Measurements from ENCODE around the gene DENND6B. TPM values are rescaled to one million over a fixed set of nuclear protein-coding genes. Genes with fewer than 3 reads are reported as not detected.
A peak's percentile ranks its signal among the peaks of the same experiment; 100 is the strongest.

DENND6B gene
- total and polyA plus RNA-seq, 4 donors, result 0.86 to 1.2 (median 1.1) TPM

DNA sequence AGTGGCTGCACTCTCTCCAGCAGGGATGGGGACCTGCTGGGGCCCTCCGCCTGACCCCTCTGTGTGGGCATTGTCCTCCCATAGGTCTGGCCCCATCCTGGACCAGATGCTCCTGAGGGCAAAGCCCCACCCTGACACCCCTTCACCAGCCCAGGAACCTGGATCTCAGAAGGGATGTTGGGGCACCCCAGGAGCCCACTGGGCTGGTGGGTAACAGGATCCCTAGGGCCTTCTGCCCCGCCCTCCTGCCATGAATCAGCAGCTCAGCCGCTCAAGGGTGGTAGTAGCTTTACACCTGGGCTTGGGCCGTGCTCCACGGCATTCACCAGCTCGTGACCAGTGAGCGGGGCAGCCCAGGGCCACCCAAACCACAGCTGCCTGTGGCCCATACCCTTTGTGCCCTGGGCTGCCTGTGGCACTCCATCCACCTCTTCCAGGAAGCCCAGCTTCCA, 64.3 kb downstream of the DENND6B start:
- Histone ChIP-seq H3K27me3 (ENCODE audit: control insufficient read depth in 4 of 4, insufficient read depth in 4 of 4, low read length in 3 of 4) (no peaks in the 10 kb centered on the region), H3K4me1 (ENCODE audit: control insufficient read depth in 4 of 4, insufficient read depth in 4 of 4, low read length in 3 of 4) (peaks cover 15 to 35% (median 29%) of the 10 kb centered on the region in 4 donors), H3K36me3 (ENCODE audit: control insufficient read depth in 4 of 4, insufficient read depth in 3 of 4, low read depth in 1 of 4, low read length in 3 of 4) (no peaks in the 10 kb centered on the region), H3K4me3 (ENCODE audit: low read depth in 1 of 3, low read length in 3 of 3) (no peak overlapping the region), H3K27ac (ENCODE audit: low read depth in 1 of 2, low read length in 2 of 2) (no peak overlapping the region), H3K9ac (ENCODE audit: low read depth in 1 of 2, low read length in 2 of 2) (no peak overlapping the region), H3K9me3 (ENCODE audit: control insufficient read depth in 4 of 4, low read length in 3 of 4) (no peaks in the 10 kb centered on the region)
- DNase-seq (ENCODE audit: low spot score), result no peak
- TF ChIP-seq, protein P1, sequence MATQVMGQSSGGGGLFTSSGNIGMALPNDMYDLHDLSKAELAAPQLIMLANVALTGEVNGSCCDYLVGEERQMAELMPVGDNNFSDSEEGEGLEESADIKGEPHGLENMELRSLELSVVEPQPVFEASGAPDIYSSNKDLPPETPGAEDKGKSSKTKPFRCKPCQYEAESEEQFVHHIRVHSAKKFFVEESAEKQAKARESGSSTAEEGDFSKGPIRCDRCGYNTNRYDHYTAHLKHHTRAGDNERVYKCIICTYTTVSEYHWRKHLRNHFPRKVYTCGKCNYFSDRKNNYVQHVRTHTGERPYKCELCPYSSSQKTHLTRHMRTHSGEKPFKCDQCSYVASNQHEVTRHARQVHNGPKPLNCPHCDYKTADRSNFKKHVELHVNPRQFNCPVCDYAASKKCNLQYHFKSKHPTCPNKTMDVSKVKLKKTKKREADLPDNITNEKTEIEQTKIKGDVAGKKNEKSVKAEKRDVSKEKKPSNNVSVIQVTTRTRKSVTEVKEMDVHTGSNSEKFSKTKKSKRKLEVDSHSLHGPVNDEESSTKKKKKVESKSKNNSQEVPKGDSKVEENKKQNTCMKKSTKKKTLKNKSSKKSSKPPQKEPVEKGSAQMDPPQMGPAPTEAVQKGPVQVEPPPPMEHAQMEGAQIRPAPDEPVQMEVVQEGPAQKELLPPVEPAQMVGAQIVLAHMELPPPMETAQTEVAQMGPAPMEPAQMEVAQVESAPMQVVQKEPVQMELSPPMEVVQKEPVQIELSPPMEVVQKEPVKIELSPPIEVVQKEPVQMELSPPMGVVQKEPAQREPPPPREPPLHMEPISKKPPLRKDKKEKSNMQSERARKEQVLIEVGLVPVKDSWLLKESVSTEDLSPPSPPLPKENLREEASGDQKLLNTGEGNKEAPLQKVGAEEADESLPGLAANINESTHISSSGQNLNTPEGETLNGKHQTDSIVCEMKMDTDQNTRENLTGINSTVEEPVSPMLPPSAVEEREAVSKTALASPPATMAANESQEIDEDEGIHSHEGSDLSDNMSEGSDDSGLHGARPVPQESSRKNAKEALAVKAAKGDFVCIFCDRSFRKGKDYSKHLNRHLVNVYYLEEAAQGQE (IDR thresholded peaks at IDR 0.05), result no peak
- no peak for TF ChIP-seq YY1 (IDR thresholded peaks at IDR 0.05)
- no peak for TF ChIP-seq TAF1 (conservative IDR thresholded peaks at IDR 0.05)
- 73% methylated on average over 7 of the region's 7 CpGs for WGBS

DNA sequence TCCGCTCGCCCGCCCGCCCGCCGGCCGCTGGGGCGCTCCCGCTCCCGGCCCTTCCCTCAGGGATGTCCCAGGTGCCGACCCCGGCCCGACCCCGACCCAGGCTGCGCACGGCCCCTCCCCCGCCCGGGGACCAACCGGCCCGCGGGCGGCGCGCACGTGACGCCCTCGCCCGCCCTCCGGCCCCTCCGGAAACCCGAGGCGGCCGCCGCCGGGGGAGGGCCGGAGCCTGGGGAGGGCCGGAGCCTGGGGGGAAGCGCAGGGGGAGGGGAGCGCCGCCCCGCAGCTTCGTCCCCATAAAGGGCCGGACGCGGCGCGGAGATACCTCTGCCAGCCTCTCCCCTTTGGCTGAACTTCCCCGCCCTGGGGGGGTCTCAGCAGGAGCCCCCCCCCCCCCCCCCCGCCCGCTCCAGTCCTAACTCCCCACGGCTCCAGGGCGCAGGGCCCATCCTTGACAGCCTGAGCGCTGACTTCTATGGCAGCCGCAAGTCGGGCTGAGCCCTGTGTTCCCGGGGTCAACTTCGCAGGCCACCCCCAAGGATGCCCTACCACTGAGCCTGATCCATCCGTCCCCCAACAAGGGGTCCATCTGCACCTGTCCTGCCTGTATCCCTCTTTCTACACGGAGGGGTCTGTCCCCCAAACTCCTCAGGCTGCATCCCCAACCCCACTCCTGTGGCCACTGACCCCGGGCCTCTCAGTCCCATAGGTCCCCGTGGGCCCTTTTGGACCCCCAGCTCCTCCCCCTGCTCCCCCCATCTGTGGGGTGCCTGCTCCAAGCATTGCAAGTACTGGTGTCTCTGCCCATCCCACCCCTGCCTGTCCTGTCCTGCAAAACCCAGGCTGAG, 65.0 kb downstream of the DENND6B start, which contains the start of gene MAPK12:
Gene MAPK12 (minus strand): TSS at position 69 of the 845 bp plus-strand sequence. CDS start 174 bp downstream, outside the sequence.
- Histone ChIP-seq H3K4me3 (ENCODE audit: low read depth in 1 of 3, low read length in 3 of 3) (peak within 1 kb of the TSS in 1 of 3 donors; percentile 59), H3K27me3 (ENCODE audit: control insufficient read depth in 4 of 4, insufficient read depth in 4 of 4, low read length in 3 of 4) (no peaks in the 10 kb centered on the region), H3K9me3 (ENCODE audit: control insufficient read depth in 4 of 4, low read length in 3 of 4) (no peaks in the 10 kb centered on the region), H3K9ac (ENCODE audit: low read depth in 1 of 2, low read length in 2 of 2) (no peak within 1 kb of the TSS), H3K27ac (ENCODE audit: low read depth in 1 of 2, low read length in 2 of 2) (no peak within 1 kb of the TSS), H3K36me3 (ENCODE audit: control insufficient read depth in 4 of 4, insufficient read depth in 3 of 4, low read depth in 1 of 4, low read length in 3 of 4) (no peaks in the 10 kb centered on the region), H3K4me1 (ENCODE audit: control insufficient read depth in 4 of 4, insufficient read depth in 4 of 4, low read length in 3 of 4) (peaks cover 16 to 35% (median 29%) of the 10 kb centered on the region in 4 donors)
- DNase-seq (ENCODE audit: low spot score), result no peak
- WGBS, result 4% methylated on average over 61 of the region's 61 CpGs
- TF ChIP-seq, protein P1 (IDR thresholded peaks at IDR 0.05), result no peak
- TF ChIP-seq FOXA1 (IDR thresholded peaks at IDR 0.05) (no peak), FOXA2 (IDR thresholded peaks at IDR 0.05) (no peak)

DNA sequence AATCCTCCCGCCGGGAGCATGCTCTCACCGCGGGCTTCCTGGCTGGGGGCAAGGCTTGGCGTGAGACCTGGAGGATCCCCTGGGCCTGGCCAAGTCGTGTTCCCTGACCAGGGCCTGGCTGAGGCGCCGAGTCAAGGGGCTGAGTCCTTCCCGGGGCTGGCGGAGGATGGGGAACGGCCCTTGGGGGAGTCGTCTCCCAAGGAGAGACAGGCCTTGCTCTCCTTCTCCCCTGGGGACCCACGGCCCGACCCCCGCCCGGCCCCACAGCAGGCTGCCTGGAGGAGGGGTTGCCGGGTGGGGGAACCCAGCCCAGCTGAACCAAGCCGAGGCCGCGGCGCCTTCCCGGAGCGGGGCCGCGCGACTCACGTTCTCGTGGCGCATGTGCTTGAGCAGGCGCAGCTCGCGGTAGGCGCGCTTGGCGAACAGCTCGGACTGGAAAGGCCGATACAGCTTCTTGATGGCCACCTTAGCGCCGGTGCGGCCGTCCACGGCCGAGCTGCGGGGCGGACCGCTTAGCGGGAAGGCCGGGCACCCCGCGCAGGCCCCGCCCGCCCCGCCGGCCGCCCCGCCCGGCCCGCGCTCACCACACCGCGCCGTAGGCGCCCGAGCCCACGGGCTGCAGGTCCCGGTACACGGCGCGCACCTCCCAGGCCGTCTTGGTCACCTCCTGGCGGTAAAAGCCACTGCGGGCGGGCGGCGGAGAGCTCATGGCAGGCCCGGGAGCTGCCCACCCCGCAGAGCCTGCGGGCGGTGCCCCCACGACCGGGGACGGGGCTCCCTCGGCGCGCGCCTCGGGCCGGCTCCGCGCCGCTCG, 65.8 kb downstream of the DENND6B start:
- H3K4me3 ChIP-seq (ENCODE audit: low read depth in 1 of 3, low read length in 3 of 3), result peak overlapping the region in 1 of 3 donors; percentile 59
- H3K27me3 ChIP-seq (ENCODE audit: control insufficient read depth in 4 of 4, insufficient read depth in 4 of 4, low read length in 3 of 4), result no peaks in the 10 kb centered on the region
- WGBS, result 2% methylated on average over 92 of the region's 92 CpGs
- peaks cover 0 to 1% (median 0%) of the 10 kb centered on the region in 4 donors for H3K36me3 ChIP-seq (ENCODE audit: control insufficient read depth in 4 of 4, insufficient read depth in 3 of 4, low read depth in 1 of 4, low read length in 3 of 4)
- H3K27ac ChIP-seq (ENCODE audit: low read depth in 1 of 2, low read length in 2 of 2), result no peak overlapping the region
- no peak overlapping the region for H3K9ac ChIP-seq (ENCODE audit: low read depth in 1 of 2, low read length in 2 of 2)
- H3K4me1 ChIP-seq (ENCODE audit: control insufficient read depth in 4 of 4, insufficient read depth in 4 of 4, low read length in 3 of 4), result peaks cover 16 to 37% (median 29%) of the 10 kb centered on the region in 4 donors
- no peak for DNase-seq (ENCODE audit: low spot score)
- no peaks in the 10 kb centered on the region for H3K9me3 ChIP-seq (ENCODE audit: control insufficient read depth in 4 of 4, low read length in 3 of 4)
- TF ChIP-seq, protein P2, sequence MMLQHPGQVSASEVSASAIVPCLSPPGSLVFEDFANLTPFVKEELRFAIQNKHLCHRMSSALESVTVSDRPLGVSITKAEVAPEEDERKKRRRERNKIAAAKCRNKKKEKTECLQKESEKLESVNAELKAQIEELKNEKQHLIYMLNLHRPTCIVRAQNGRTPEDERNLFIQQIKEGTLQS (IDR thresholded peaks at IDR 0.05), result no peak
- TF ChIP-seq, protein P1 (IDR thresholded peaks at IDR 0.05), result no peak
- TF ChIP-seq, protein P3, sequence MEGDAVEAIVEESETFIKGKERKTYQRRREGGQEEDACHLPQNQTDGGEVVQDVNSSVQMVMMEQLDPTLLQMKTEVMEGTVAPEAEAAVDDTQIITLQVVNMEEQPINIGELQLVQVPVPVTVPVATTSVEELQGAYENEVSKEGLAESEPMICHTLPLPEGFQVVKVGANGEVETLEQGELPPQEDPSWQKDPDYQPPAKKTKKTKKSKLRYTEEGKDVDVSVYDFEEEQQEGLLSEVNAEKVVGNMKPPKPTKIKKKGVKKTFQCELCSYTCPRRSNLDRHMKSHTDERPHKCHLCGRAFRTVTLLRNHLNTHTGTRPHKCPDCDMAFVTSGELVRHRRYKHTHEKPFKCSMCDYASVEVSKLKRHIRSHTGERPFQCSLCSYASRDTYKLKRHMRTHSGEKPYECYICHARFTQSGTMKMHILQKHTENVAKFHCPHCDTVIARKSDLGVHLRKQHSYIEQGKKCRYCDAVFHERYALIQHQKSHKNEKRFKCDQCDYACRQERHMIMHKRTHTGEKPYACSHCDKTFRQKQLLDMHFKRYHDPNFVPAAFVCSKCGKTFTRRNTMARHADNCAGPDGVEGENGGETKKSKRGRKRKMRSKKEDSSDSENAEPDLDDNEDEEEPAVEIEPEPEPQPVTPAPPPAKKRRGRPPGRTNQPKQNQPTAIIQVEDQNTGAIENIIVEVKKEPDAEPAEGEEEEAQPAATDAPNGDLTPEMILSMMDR (IDR thresholded peaks at IDR 0.05; ENCODE audit: low read depth, low read length, missing input control), result no peak
- TF ChIP-seq YY1 (IDR thresholded peaks at IDR 0.05), result no peak
- TF ChIP-seq, protein P4, sequence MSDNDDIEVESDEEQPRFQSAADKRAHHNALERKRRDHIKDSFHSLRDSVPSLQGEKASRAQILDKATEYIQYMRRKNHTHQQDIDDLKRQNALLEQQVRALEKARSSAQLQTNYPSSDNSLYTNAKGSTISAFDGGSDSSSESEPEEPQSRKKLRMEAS (IDR thresholded peaks at IDR 0.05), result no peak

Data from liver (tissue), 9 donors.